Head of caudate nucleus (tissue), 42 donors: ENCODE results near the gene HOXB3.

Experiments
- DNase-seq, 42 donors: peaks; one replicate each; pipeline versions ENCODE4 v3.0.0 to v3.0.0-alpha.2; 2020 to 2021; ENCODE audit warnings: mixed read lengths in 7 of 42
- intact Hi-C: fragments of 100-400 bp; cut with DNase I; formaldehyde crosslinking; loops from one replicate; pipeline ENCODE4 v1.15.0; 2022

HOXB3 gene

GRCh38 chr17:48603959-48604769 lies 14.1 kb upstream of the HOXB3 start:
- DNase-seq, result no peak
- intact Hi-C loops, result no loop called here

- DNase-seq, result no peak
- intact Hi-C loops, result no loop called here
Measured at GRCh38 chr17:48601539-48602425, 11.7 kb upstream of the HOXB3 start.

- intact Hi-C loops, result no loop called here
- no peak for DNase-seq
Measured at GRCh38 chr17:48601207-48601538, 11.1 kb upstream of the HOXB3 start.

GRCh38 chr17:48600244-48601098 lies 10.4 kb upstream of the HOXB3 start:
- intact Hi-C loops, result no loop called here
- DNase-seq, result no peak

- DNase-seq, result no peak
- intact Hi-C loops, result no loop called here
Measured at GRCh38 chr17:48599354-48599753, 9.3 kb upstream of the HOXB3 start.

- no peak for DNase-seq
- intact Hi-C loops, result no loop called here
Measured at GRCh38 chr17:48598736-48599135, 8.7 kb upstream of the HOXB3 start.

GRCh38 chr17:48597778-48598631 lies 8.0 kb upstream of the HOXB3 start:
- intact Hi-C loops, result no loop called here
- no peak for DNase-seq

GRCh38 chr17:48597528-48597777 lies 7.4 kb upstream of the HOXB3 start:
- DNase-seq, result no peak
- intact Hi-C loops, result no loop called here

- intact Hi-C loops, result no loop called here
- DNase-seq, result no peak
Measured at GRCh38 chr17:48596735-48597527, 6.9 kb upstream of the HOXB3 start.

GRCh38 chr17:48596000-48596734 lies 6.1 kb upstream of the HOXB3 start:
- intact Hi-C loops, result no loop called here
- DNase-seq, result no peak

- intact Hi-C loops, result no loop called here
Measured at GRCh38 chr17:48595278-48595999, 5.4 kb upstream of the HOXB3 start.

GRCh38 chr17:48594538-48595277 lies 4.7 kb upstream of the HOXB3 start:
- no peak for DNase-seq
- intact Hi-C loops, result no loop called here

More at GRCh38 chr17:48595278-48595999, 5.4 kb upstream of the HOXB3 start:
- no peak for DNase-seq

GRCh38 chr17:48593840-48594537 lies 3.9 kb upstream of the HOXB3 start:
- DNase-seq, result peak in 15 of 42 donors; percentile 8 to 62 (median 33)
- intact Hi-C loops, result no loop called here

- intact Hi-C loops, result no loop called here
- no peak for DNase-seq
Measured at GRCh38 chr17:48593126-48593829, 3.2 kb upstream of the HOXB3 start, which contains the start of gene HOXB5. Gene HOXB5, minus strand, starts transcription at chr17:48593779. Its CDS starts 97 bp downstream, at chr17:48593682.

GRCh38 chr17:48592577-48592976 lies 2.5 kb upstream of the HOXB3 start:
- intact Hi-C loops, result no loop called here

More at GRCh38 chr17:48592577-48592976, 2.5 kb upstream of the HOXB3 start:
- no peak for DNase-seq
